GM18858 (cell line): Measurements from ENCODE around the gene GRK3.

Source experiments
- ATAC-seq: cut with Tn5 transposase; IDR thresholded peaks from one replicate; pipeline ENCODE4 v1.9.1; 2021; ENCODE audit not compliant: unreplicated experiment

The GRK3 gene

GRCh38 chr22:25656724-25657123 is 92.2 kb downstream of the GRK3 start:
- peak; percentile 71 for ATAC-seq

- no peak for ATAC-seq
These were observed 94.2 kb downstream of the GRK3 start for GRCh38 chr22:25658633-25659032.

GRCh38 chr22:25659413-25659812 is 94.9 kb downstream of the GRK3 start:
- no peak for ATAC-seq

GRCh38 chr22:25660336-25660735 is 95.9 kb downstream of the GRK3 start:
- ATAC-seq = no peak

- no peak for ATAC-seq
These were observed 96.6 kb downstream of the GRK3 start for GRCh38 chr22:25661073-25661472.

- ATAC-seq = no peak
These were observed 99.2 kb downstream of the GRK3 start for GRCh38 chr22:25663654-25664053.

- no peak for ATAC-seq
These were observed 101.8 kb downstream of the GRK3 start for GRCh38 chr22:25666308-25666707.

GRCh38 chr22:25668437-25668836 is 104.0 kb downstream of the GRK3 start:
- ATAC-seq = no peak

- ATAC-seq = no peak
These were observed 105.0 kb downstream of the GRK3 start for GRCh38 chr22:25669253-25670069.

- no peak for ATAC-seq
These were observed 105.6 kb downstream of the GRK3 start for GRCh38 chr22:25670070-25670461.

- ATAC-seq = no peak
These were observed 108.0 kb downstream of the GRK3 start for GRCh38 chr22:25672289-25673084.

GRCh38 chr22:25673713-25674112 is 109.2 kb downstream of the GRK3 start:
- no peak for ATAC-seq

GRCh38 chr22:25677631-25678030 is 113.2 kb downstream of the GRK3 start:
- ATAC-seq = no peak

- ATAC-seq = no peak
These were observed 115.6 kb downstream of the GRK3 start for GRCh38 chr22:25680051-25680450.

GRCh38 chr22:25680956-25681355 is 116.5 kb downstream of the GRK3 start:
- ATAC-seq = no peak

- ATAC-seq = no peak
These were observed 117.6 kb downstream of the GRK3 start for GRCh38 chr22:25682109-25682508.

- no peak for ATAC-seq
These were observed 124.2 kb downstream of the GRK3 start for GRCh38 chr22:25688627-25689026.

GRCh38 chr22:25689631-25690030 is 125.2 kb downstream of the GRK3 start:
- no peak for ATAC-seq

- ATAC-seq = no peak
These were observed 126.3 kb downstream of the GRK3 start for GRCh38 chr22:25690798-25691197.

- ATAC-seq = no peak
These were observed 128.2 kb downstream of the GRK3 start for GRCh38 chr22:25692397-25693267.

GRCh38 chr22:25693268-25693565 is 128.7 kb downstream of the GRK3 start:
- ATAC-seq = no peak
